Fibroblast of the conjunctiva (primary cell): Measurements from ENCODE around the gene FMN1.
A peak's percentile ranks its signal among the peaks of the same experiment; 100 is the strongest.

Experiments used
- DNase-seq: peaks from one replicate; pipeline ENCODE4 v3.0.0-alpha.2; 2010; ENCODE audit warnings: low read depth

Gene FMN1

GRCh38 chr15:33194704-33195670 lies at the start of gene FMN1:
FMN1 (minus strand) TSS chr15:33194714; CDS start chr15:33154914, 39,800 bp downstream.
- peak; percentile 85 for DNase-seq

GRCh38 chr15:33243869-33244268 lies 49.4 kb upstream of the FMN1 start:
- no peak for DNase-seq

- no peak for DNase-seq
Observed at GRCh38 chr15:33243393-33243792, 48.9 kb upstream of the FMN1 start.

- DNase-seq: no peak
Observed at GRCh38 chr15:33242669-33243191, 48.2 kb upstream of the FMN1 start.

- DNase-seq: no peak
Observed at GRCh38 chr15:33242165-33242564, 47.7 kb upstream of the FMN1 start.

GRCh38 chr15:33236841-33237509 lies 42.5 kb upstream of the FMN1 start:
- DNase-seq: no peak

- DNase-seq: peak; percentile 21
Observed at GRCh38 chr15:33234020-33234461, 39.5 kb upstream of the FMN1 start.

GRCh38 chr15:33226559-33227181 lies 32.2 kb upstream of the FMN1 start:
- no peak for DNase-seq

- DNase-seq: no peak
Observed at GRCh38 chr15:33218071-33218491, 23.6 kb upstream of the FMN1 start.

- no peak for DNase-seq
Observed at GRCh38 chr15:33215941-33216872, 21.7 kb upstream of the FMN1 start.

- no peak for DNase-seq
Observed at GRCh38 chr15:33211176-33211808, 16.8 kb upstream of the FMN1 start.

- no peak for DNase-seq
Observed at GRCh38 chr15:33209575-33210481, 15.3 kb upstream of the FMN1 start.

- no peak for DNase-seq
Observed at GRCh38 chr15:33207646-33208045, 13.1 kb upstream of the FMN1 start.

- DNase-seq: no peak
Observed at GRCh38 chr15:33206366-33206765, 11.9 kb upstream of the FMN1 start.

GRCh38 chr15:33204926-33205325 lies 10.4 kb upstream of the FMN1 start:
- no peak for DNase-seq

- DNase-seq: no peak
Observed at GRCh38 chr15:33204087-33204486, 9.6 kb upstream of the FMN1 start.

- no peak for DNase-seq
Observed at GRCh38 chr15:33201491-33202231, 7.1 kb upstream of the FMN1 start.

GRCh38 chr15:33200903-33201302 lies 6.4 kb upstream of the FMN1 start:
- no peak for DNase-seq

- DNase-seq: no peak
Observed at GRCh38 chr15:33200444-33200843, 5.9 kb upstream of the FMN1 start.
